ENCODE data around the gene PYGL.
A peak's percentile ranks its signal among the peaks of the same experiment; 100 is the strongest.
"Not testable (repeated sequence)": the region's sequence is repeated elsewhere in the genome, so short reads cannot be mapped to it uniquely, and the experiment has no call there.

The PYGL gene

DNA sequence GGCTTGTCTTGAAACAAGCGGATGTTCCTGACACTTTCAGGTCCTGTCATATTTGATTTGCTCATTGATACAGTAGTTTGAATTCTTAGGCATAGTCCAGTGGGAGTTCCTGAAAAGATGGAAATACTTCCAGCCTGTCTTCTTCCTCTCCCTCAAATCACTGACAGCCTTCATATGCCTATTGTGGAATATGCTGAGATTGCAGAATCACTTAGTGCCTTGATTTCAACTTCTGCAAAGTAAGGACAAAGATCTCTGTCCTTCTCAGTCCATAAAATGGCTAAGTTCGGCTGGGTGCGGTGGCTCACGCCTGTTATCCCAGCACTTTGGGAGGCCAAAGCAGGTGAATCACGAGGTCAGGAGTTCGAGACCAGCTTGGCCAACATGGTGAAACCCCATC lies 6.7 kb upstream of the PYGL start:
- no peaks in the 10 kb centered on the region for H3K36me3 ChIP-seq (ENCODE audit: control insufficient read depth, insufficient read depth, low read length)
- H3K4me1 ChIP-seq (ENCODE audit: control insufficient read depth, insufficient read depth, low read length), result no peaks in the 10 kb centered on the region
- no peak overlapping the region for H3K9ac ChIP-seq (ENCODE audit: low read length)
- H3K27me3 ChIP-seq (ENCODE audit: control insufficient read depth, insufficient read depth, low read length), result no peaks in the 10 kb centered on the region
- H3K4me3 ChIP-seq (ENCODE audit: low read length), result no peak overlapping the region
- no peaks in the 10 kb centered on the region for H3K9me3 ChIP-seq (ENCODE audit: control insufficient read depth, low read length)

DNA sequence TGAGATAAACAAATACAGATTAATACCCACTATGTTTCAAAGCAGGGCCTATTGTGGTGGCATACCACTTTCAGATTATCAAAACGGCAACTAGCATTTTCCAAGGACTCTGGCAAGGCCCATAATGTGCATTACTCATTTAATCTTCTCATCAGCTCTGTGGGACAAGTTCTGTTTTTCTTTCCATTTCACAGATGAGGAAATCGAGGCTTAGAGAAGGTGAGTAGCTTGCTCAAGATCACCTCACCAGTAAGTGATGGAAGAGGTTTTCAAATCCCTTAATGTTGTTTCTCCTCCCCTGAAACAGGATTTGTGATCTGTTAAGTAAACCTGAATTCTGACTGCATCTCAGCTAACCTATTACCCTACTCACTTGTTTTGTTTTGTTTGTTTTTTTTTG lies 3.9 kb upstream of the PYGL start:
- Histone ChIP-seq H3K4me1 (ENCODE audit: control insufficient read depth, insufficient read depth, low read length) (peaks cover 14% of the 10 kb centered on the region), H3K4me3 (ENCODE audit: low read length) (no peak overlapping the region), H3K9me3 (ENCODE audit: control insufficient read depth, low read length) (no peaks in the 10 kb centered on the region), H3K27me3 (ENCODE audit: control insufficient read depth, insufficient read depth, low read length) (peaks cover 10% of the 10 kb centered on the region), H3K36me3 (ENCODE audit: control insufficient read depth, insufficient read depth, low read length) (no peaks in the 10 kb centered on the region), H3K9ac (ENCODE audit: low read length) (no peak overlapping the region)

DNA sequence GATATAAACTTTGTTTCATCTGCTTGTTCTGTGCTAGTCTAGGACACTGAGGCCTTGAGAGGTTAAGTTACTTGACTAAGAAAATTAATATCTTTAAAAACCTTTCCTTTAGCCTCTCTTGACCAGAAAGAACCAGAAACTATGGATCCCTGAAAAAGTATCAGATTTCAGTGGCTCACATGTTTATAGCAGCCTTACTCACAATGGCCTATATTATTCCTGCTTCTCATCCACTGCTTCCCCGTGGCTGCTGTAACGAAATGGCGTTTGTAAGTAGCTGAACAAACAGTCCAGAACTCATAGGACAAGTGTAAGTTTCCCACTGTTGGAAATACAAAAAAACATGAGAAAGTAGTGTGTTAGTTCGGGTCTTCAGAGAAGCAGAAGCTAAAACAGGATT lies 3.2 kb upstream of the PYGL start:
- Histone ChIP-seq H3K9ac (ENCODE audit: low read length) (no peak overlapping the region), H3K4me3 (ENCODE audit: low read length) (no peak overlapping the region), H3K4me1 (ENCODE audit: control insufficient read depth, insufficient read depth, low read length) (peaks cover 15% of the 10 kb centered on the region), H3K27me3 (ENCODE audit: control insufficient read depth, insufficient read depth, low read length) (peaks cover 11% of the 10 kb centered on the region), H3K9me3 (ENCODE audit: control insufficient read depth, low read length) (no peaks in the 10 kb centered on the region), H3K36me3 (ENCODE audit: control insufficient read depth, insufficient read depth, low read length) (no peaks in the 10 kb centered on the region)

DNA sequence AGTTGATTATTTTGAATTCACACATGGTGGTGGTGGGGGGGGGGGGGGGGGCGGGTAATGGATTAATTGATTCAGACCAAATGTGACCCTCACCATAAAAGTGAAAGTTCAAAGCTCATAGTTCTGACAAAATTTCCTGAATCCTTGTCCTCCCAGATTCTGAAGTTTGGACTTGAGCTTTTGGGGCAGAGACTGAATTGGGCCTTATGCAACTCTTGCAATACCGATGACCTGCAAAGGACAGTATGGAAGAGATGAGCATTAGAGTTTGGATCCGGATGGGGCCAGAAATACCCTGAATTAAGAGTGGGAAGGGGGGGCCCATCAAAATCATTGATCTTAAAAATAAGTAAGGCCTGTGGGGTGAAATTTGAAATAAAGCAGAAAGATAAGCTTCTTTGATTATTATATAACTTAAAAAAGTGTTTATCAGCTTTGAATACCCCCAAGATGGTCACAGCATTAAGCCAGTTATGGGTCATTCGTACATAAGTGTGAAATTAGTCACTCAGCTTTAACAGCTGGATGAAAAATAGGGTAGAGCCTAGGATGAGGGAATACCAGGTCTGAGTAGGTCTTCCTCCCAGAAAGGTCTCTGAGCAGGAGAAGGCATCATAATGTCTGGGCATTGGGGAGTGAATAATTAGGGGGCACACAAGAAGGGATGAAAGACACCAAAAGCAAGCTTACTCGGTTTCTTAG lies 2.1 kb upstream of the PYGL start:
- no peak overlapping the region for H3K9ac ChIP-seq (ENCODE audit: low read length)
- H3K27me3 ChIP-seq (ENCODE audit: control insufficient read depth, insufficient read depth, low read length), result peaks cover 11% of the 10 kb centered on the region
- peaks cover 15% of the 10 kb centered on the region for H3K4me1 ChIP-seq (ENCODE audit: control insufficient read depth, insufficient read depth, low read length)
- H3K36me3 ChIP-seq (ENCODE audit: control insufficient read depth, insufficient read depth, low read length), result no peaks in the 10 kb centered on the region
- H3K4me3 ChIP-seq (ENCODE audit: low read length), result no peak overlapping the region
- no peaks in the 10 kb centered on the region for H3K9me3 ChIP-seq (ENCODE audit: control insufficient read depth, low read length)

DNA sequence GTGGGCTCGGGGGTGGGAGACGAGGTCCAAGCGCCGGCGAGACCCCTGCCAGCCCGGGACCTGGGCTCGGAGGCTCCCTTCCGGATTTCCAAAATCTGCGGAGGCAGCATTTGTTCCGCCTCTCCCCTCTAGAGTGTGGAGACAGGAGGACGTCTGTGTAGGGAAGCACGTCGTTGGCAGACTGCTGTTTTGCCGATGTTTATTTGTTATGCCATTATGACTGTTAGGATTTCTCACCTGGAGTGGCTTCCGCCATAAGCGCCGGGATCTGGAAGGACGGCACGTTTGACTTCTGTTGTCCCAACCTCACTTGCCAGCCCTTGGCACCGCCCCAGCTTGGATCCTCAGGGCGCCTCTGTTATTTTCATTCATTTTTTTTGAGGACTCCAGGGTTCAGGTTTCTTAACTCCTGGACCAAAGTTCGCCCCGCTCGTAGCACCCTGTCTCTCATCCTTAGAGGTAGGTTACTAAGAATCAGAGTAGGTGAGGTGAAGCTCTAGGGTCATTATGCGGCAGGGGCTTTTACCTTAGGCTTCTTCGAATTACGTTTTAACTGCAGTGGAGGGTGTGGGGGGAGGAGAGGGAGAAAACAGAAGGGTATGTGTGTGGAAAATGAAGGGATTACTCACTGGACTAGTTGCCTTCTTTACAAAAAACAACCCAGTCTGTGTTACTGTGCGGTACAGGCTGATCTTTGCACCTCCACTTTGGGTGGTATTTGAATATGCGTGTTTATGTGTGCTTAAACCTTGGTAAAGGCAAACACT lies 547 bp upstream of the PYGL start:
- Histone ChIP-seq H3K27me3 (ENCODE audit: control insufficient read depth, insufficient read depth, low read length) (peaks cover 11% of the 10 kb centered on the region), H3K4me3 (ENCODE audit: low read length) (peak overlapping the region; percentile 51), H3K9me3 (ENCODE audit: control insufficient read depth, low read length) (no peaks in the 10 kb centered on the region), H3K9ac (ENCODE audit: low read length) (peak overlapping the region; percentile 70), H3K36me3 (ENCODE audit: control insufficient read depth, insufficient read depth, low read length) (no peaks in the 10 kb centered on the region), H3K4me1 (ENCODE audit: control insufficient read depth, insufficient read depth, low read length) (peaks cover 15% of the 10 kb centered on the region)

DNA sequence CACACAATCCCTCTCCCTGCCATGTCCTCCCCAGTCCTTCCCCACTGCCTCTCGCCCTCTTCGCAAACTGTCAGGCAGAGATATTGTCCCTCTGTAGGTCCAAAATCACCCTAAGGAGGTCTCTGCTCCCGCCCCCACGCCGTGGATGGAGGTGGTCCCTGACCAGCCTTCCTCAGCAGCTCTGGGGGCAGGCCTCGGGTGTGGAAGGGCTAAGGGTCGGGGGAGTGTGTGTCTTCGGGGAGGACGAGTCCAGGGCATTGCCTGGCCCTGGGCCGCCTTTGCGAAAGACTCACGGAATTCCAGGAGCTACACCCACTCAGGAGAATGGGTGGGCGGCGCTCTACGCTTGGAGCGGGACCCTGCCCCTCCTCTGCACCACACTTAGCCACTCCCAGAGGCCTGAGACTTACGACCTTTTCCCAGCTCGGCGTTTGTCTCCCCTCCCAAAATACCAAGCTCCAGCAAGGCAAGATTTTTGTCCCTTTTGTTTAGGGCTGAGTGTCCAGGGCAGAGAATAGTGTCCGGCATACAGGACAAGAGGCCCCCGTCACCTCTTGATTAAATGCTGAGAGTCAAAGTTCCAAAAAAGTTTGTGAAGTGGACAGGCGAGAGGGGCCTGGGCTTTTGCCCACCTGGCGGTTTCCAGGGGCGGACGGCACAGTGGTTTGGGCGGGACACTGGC lies 881 bp downstream of the PYGL start:
- Histone ChIP-seq H3K9ac (ENCODE audit: low read length) (peak overlapping the region; percentile 70), H3K4me1 (ENCODE audit: control insufficient read depth, insufficient read depth, low read length) (peaks cover 15% of the 10 kb centered on the region), H3K36me3 (ENCODE audit: control insufficient read depth, insufficient read depth, low read length) (no peaks in the 10 kb centered on the region), H3K9me3 (ENCODE audit: control insufficient read depth, low read length) (no peaks in the 10 kb centered on the region), H3K27me3 (ENCODE audit: control insufficient read depth, insufficient read depth, low read length) (peaks cover 11% of the 10 kb centered on the region), H3K4me3 (ENCODE audit: low read length) (peak overlapping the region; percentile 51)

DNA sequence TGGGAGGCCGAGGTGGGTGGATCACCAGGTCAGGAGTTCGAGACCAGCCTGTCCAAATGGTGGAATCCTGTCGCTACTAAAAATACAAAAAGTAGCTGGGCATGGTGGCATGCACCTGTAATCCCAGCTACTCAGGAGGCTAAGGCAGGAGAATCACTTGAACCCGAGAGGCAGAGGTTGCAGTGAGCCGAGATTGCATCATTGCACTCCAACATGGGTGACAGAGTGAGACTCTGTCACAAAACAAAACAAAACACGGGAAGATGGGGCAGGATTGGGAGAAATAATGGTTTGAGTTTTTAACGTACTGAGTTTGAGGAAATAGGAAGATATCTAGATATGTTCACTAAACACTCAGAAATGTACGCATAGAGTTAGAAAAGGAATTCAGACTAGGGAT lies 2.6 kb downstream of the PYGL start:
- not testable (repeated sequence) for H3K4me3 ChIP-seq (ENCODE audit: low read length); H3K9ac ChIP-seq (ENCODE audit: low read length); H3K36me3 ChIP-seq (ENCODE audit: control insufficient read depth, insufficient read depth, low read length); H3K9me3 ChIP-seq (ENCODE audit: control insufficient read depth, low read length)
- H3K27me3 ChIP-seq (ENCODE audit: control insufficient read depth, insufficient read depth, low read length), result peaks cover 11% of the 10 kb centered on the region
- H3K4me1 ChIP-seq (ENCODE audit: control insufficient read depth, insufficient read depth, low read length), result peaks cover 15% of the 10 kb centered on the region

DNA sequence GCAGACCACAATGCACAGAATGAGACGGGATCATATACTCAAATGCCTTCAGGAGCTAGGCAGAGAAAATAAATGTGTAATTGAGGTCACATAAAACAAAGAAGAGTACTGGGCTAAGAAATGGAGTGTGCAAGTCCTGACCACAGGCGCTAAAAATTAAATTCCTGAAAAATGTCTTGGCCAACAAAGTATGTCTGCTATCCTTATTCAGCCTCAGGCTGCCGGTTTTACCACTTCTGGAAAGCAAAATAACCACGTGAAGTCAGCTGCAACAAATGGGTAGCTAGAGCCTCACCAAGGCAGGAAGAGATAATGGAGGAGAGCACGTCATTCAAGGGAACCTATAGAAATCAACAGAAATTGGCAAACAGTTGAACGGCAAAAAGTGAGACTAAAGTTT lies 3.1 kb downstream of the PYGL start:
- Histone ChIP-seq H3K4me1 (ENCODE audit: control insufficient read depth, insufficient read depth, low read length) (peaks cover 15% of the 10 kb centered on the region), H3K9ac (ENCODE audit: low read length) (no peak overlapping the region), H3K27me3 (ENCODE audit: control insufficient read depth, insufficient read depth, low read length) (peaks cover 11% of the 10 kb centered on the region), H3K9me3 (ENCODE audit: control insufficient read depth, low read length) (no peaks in the 10 kb centered on the region), H3K36me3 (ENCODE audit: control insufficient read depth, insufficient read depth, low read length) (no peaks in the 10 kb centered on the region), H3K4me3 (ENCODE audit: low read length) (no peak overlapping the region)

DNA sequence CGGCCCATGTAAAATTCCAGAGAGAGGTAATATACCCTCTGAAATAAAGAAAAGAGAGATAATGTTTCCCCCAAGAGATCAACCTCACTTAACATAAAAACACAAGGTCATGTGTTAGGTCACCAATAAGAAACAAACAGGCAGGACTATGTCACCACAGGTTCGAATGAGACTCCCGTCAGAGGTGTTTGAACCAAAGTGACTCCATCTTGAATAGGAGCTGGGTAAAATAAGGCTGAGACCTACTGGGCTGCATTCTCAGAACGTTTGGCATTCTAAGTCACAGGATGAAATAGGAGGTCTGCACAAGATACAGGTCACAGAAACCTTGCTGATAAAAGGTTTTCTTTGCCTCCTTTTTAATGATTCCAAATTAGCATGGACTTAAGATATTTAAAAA lies 6.5 kb downstream of the PYGL start:
- no peak overlapping the region for H3K9ac ChIP-seq (ENCODE audit: low read length)
- H3K9me3 ChIP-seq (ENCODE audit: control insufficient read depth, low read length), result no peaks in the 10 kb centered on the region
- no peaks in the 10 kb centered on the region for H3K27me3 ChIP-seq (ENCODE audit: control insufficient read depth, insufficient read depth, low read length)
- H3K4me3 ChIP-seq (ENCODE audit: low read length), result no peak overlapping the region
- H3K4me1 ChIP-seq (ENCODE audit: control insufficient read depth, insufficient read depth, low read length), result no peaks in the 10 kb centered on the region
- H3K36me3 ChIP-seq (ENCODE audit: control insufficient read depth, insufficient read depth, low read length), result no peaks in the 10 kb centered on the region

DNA sequence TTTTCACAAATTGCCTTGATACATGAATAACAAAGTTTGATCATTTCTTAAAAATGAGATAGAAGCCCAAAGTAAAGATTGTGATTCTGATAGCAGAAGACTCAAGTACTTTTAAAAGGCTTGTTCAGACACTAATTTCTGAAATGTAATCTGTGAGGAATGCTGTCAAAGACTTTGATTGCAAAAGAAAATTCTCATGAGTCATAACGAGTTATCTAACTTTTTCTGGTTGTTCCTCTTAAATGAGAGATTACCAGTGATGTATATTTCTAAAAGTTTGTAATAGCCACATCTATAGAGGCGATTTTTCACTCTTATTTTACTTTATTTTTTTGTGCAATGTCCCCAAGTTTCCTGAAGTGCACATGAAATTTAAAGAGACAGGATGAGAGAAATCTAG lies 7.0 kb downstream of the PYGL start:
- Histone ChIP-seq H3K9ac (ENCODE audit: low read length) (no peak overlapping the region), H3K9me3 (ENCODE audit: control insufficient read depth, low read length) (no peaks in the 10 kb centered on the region), H3K4me1 (ENCODE audit: control insufficient read depth, insufficient read depth, low read length) (peaks cover under 1% of the 10 kb centered on the region), H3K36me3 (ENCODE audit: control insufficient read depth, insufficient read depth, low read length) (no peaks in the 10 kb centered on the region), H3K27me3 (ENCODE audit: control insufficient read depth, insufficient read depth, low read length) (no peaks in the 10 kb centered on the region), H3K4me3 (ENCODE audit: low read length) (no peak overlapping the region)

DNA sequence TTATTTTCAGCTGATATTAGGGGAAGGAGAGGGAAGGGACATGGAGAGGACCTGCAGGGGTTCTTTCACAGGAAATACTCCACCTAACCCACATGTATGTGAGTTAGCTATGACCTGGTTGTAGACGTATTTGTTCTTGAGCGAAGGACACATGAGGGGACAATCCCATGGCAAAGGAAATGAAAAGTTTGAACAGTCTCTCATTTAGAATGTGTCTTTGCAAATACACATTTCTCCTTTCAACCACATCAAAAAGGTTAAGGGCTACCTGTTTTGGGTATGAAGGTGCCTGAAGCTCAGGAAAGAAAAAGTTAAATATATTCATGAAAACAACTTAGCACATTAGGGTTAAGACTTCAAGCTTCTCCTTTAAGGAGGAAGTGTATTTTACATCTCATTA lies 7.4 kb downstream of the PYGL start:
- no peak overlapping the region for H3K9ac ChIP-seq (ENCODE audit: low read length)
- H3K9me3 ChIP-seq (ENCODE audit: control insufficient read depth, low read length), result no peaks in the 10 kb centered on the region
- no peaks in the 10 kb centered on the region for H3K36me3 ChIP-seq (ENCODE audit: control insufficient read depth, insufficient read depth, low read length)
- no peaks in the 10 kb centered on the region for H3K27me3 ChIP-seq (ENCODE audit: control insufficient read depth, insufficient read depth, low read length)
- H3K4me3 ChIP-seq (ENCODE audit: low read length), result no peak overlapping the region
- H3K4me1 ChIP-seq (ENCODE audit: control insufficient read depth, insufficient read depth, low read length), result peaks cover 5% of the 10 kb centered on the region

DNA sequence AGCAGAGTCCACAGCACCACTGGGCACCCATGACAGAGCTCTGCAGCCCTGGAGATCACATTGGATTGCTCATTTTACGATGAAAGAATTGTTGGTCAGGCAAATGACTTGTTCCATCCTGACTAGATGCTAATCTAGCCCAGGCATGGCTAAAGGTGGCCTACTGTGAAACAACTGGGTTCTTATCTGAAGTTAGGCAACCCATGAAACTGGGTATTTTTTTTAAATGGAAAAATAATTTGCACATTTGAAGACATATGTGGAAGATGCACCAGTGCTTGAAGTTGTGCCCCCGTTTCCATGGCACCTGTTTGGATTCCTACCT lies 8.3 kb downstream of the PYGL start:
- Histone ChIP-seq H3K9ac (ENCODE audit: low read length) (no peak overlapping the region), H3K36me3 (ENCODE audit: control insufficient read depth, insufficient read depth, low read length) (no peaks in the 10 kb centered on the region), H3K9me3 (ENCODE audit: control insufficient read depth, low read length) (no peaks in the 10 kb centered on the region), H3K4me3 (ENCODE audit: low read length) (no peak overlapping the region), H3K27me3 (ENCODE audit: control insufficient read depth, insufficient read depth, low read length) (no peaks in the 10 kb centered on the region), H3K4me1 (ENCODE audit: control insufficient read depth, insufficient read depth, low read length) (peaks cover 5% of the 10 kb centered on the region)

Data from mucosa of stomach (tissue), 1 donor.